ENCODE results near the gene SMC1B.

GRCh38 chr22:45423524-45423923 is 10.1 kb upstream of the SMC1B start:
- no peak for TF ChIP-seq CTCF (IDR thresholded peaks at IDR 0.05)
- no peak for TF ChIP-seq POLR2A (IDR thresholded peaks at IDR 0.05)
